HT-29 (cell line): ENCODE results near the gene TCEA2. TPM values are rescaled to one million over a fixed set of nuclear protein-coding genes. Genes with fewer than 3 reads are reported as not detected.
A peak's percentile ranks its signal among the peaks of the same experiment; 100 is the strongest.

Experiments used
- DNase-seq: peaks from one replicate; pipeline ENCODE4 v3.0.0-alpha.2; 2015; ENCODE audit warnings: low spot score
- total RNA-seq: library from RNA; depleted of rRNA; stranded (reverse); fragments of >200 nt; shearing (Covaris generic); gene quantifications from 2 replicates; pipeline ENCODE4 v1.2.3, GENCODE V29; 2014

Gene TCEA2
- total RNA-seq, 1 experiment from 2014 or later: 1.2 TPM

DNA sequence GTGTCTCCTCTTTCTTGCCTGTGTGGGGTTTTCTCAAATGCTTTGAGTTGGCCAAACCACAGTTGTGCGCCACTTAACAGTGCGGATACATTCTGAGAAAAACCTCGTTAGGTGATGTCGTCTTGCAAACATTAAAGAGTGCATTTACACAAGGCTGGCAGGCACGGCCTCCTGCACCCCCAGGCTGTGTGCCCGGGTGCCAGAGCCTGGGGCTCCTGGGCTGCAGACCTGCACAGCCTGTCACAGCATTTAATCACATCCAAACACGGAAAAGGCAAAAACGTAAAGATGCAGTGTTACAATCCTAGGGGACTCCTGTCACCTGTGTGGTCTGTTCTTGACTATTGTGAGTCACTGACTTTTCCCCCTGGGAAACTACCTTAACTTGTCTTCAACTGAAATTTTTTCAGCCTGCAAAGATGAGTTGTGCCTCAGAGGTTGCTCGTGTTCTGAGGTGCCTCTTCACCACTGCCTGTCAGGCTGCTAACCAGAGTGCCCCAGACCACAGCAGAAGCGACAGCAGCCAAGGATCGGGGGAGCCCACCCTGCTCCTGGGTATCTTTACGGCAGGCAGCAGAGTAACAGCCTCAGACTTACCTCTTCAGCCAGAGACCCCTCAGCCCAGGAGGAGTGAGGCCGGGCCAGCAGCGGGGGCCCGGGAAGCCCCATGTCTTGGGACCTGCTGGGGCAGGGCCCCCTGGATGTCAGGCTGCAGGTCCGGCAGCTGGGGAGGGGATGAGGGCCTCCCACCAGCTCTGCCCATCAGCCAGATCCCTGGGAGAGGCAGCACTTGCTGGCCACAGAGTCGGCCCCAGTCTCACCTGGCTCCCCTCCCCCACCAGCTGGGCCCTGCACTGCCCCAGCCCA, 27.7 kb upstream of the TCEA2 start:
- no peak for DNase-seq

DNA sequence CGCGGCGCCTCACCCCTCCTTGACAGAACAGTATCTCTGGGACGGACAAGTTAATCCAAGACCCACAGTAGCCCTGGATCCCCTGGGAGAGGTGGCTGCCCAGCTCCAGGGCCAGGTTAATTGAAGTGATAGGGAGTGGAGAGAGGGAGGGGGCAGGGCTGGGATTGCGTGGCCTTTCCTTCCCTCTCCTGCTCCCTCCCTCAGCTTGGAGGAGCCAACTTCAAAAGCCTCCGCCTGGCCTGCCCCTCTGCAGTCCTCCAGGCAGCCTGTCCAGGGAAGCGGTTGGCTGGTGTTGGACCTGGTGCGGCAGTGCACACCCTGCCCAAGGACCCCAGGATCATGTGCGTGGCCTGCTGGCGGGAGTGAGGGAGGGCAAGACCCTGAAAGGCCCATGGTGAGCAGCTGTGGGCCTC, 27.1 kb upstream of the TCEA2 start, which contains the start of gene C20orf204:
Gene C20orf204, plus strand, starts transcription at position 250 of the 413 bp plus-strand sequence. Its CDS starts 142 bp downstream, at position 392.
- DNase-seq: no peak

DNA sequence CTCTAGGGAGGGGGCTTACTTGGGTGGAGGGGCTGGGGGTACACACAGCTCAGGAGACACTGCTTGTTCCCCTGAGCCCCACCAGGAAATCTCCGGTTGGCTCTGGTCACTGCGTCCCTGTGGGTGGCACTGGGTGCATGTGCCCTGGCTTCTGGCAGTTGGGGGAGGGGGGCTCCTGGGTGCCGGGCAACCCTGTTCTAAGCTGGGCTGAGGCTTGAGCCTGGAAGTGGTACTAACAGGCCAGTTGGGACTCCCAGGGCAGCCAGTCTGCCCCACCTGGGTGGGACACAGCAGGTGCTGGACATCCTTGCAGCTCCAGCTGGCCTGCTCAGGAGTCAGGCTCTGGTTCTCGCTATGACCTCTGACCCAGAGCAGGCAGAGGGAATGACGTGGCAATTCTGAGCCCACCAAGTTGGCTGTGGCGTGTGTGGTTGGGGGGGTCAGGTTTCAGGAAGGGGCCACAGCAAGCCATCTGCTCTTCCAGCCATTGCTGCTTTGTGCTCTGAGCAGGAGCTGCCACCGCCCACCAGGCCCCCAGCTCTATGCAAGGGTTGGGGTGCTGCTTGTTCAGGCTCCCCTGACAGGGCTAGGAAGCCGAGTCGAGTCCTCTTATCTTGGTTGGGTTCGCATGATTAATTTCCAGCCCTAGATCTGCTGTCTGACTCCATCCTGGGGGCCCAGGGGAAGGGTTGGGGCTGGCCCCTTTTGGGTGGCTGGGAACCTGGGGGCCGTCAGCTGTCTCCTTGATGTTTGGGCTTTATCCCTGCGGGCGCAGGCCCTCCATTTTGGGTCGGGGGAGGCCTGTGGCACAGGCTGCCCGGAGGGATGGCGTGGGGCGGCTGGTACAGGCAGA, 26.4 kb upstream of the TCEA2 start:
- no peak for DNase-seq

GRCh38 chr20:64037199-64037497, 25.9 kb upstream of the TCEA2 start:
- DNase-seq: no peak

GRCh38 chr20:64037498-64038213, 25.3 kb upstream of the TCEA2 start:
- DNase-seq: peak; percentile 52

GRCh38 chr20:64038224-64038564, 24.8 kb upstream of the TCEA2 start:
- DNase-seq: no peak

GRCh38 chr20:64038565-64039292, 24.3 kb upstream of the TCEA2 start:
- peak; percentile 90 for DNase-seq

DNA sequence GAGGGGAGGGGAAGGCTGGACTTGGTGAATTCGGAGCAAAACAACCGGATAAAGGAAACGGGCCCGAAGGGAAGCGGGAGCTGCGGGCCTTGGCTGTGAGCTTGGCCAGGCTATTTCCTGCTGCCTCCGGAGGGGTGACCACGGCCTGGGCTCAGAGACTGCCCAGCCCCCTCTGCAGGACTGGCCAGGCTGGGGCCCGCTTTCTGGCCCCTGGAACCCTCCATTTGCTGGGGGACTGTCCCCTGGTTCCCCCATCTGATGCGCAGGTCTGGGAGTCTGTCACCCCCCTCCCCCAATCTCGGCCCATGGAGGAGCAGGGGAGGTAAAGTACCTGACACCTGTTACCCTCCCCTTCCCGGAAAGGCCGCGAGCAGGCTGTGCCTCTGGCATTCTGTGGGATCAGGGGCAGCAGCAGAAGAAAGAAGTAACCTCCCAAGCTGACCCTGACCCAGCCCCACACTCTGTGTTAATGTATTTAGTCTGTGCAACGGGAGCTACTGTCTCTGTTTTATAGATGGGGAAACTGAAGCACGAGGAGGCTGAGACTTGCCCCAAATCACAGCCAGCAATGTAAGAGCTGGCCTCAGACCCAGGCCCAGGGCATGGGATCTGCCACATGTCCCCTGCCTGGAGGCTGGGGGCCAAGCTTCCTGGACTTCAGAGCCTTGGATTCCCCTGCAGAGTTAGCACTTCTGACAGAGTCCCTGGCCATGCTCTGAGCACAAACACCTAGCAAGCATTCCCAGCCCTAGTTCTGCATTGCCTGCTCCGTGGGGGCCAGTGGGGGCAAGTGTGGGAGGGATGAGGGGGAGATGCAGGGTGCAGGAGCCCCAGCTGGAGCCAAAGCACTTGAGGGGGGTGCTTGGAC, 23.5 kb upstream of the TCEA2 start:
- no peak for DNase-seq

DNA sequence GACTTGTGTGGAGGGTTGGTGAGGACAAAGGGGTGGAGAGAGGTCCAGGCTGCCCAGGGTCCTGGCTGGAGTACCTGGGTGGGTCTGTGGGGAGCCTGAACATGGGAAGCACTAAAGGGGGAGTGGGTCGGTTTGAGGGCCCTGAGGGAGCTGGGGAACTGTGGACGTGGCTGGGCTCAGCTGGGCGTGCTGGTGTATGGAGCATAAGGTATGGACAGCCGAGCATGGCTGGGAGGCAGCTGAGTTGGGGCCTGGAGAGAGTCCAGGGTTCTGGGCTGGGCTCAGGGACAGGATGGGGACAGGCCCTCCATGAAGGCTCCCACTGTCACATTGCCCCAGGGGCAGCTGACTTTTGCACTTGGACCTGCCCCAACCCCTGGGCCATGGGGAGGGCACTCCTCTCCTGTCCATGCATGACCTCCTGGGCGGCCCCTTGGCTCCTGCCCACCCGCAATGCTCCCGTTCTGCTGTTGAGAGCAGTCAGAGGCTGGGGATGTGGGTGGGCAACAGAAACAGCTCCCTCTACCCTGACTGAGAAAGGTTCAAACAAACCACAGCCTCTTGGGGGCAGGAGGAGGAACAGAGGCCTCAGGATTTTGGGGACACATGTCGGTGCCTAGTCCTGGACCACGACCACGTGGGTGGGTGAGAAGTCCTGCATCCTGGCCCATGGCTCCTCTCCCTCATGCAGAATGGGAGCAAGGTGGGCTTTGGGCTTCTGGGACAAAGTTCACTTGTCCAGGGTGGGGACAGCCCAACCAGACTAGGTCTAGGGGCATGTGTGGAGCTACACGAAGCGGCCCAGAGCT, 22.6 kb upstream of the TCEA2 start:
- no peak for DNase-seq

- no peak for DNase-seq
Observed at GRCh38 chr20:64041040-64041780, 21.8 kb upstream of the TCEA2 start.

- DNase-seq: no peak
Observed at GRCh38 chr20:64041781-64042053, 21.3 kb upstream of the TCEA2 start.

GRCh38 chr20:64042054-64042781, 20.8 kb upstream of the TCEA2 start:
- DNase-seq: no peak

GRCh38 chr20:64043768-64044167, 19.2 kb upstream of the TCEA2 start:
- DNase-seq: no peak

DNA sequence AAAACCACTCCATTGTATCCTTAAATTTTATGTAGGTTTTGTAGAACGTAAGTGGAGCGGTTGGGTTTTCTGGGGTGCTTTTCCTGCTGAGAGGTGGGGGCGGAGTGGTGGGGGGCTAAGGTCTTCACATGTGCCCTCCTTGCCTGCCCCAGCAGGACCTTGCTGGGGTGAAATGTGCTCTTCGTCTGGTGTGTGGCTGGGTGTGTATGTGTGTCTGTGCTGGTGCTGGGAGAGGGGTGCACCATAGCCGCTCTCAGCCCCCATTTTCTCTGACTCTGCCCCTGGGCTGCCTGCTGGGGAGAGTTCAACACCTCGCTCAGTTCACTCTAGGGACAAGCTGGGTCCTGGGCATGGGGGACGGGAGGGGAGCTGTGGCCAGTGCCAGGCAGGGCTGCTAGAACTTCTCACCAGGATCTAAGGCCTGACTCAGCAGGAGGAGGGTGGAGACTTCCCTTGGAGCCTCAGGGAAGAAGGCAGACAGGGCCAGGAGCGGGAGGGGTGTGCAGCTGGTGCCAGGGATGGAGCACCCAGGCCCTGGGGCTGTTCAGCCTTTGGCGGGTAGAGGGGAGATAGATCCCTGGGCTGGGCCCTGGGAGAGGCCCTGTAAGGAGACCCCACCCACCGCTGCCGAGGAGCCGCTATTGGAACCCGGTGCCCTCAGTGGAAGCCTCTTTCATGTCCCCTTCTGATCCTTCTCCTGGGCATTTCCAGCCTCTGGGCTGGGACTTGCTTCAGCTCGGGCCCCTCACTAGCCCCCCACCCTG, 18.3 kb upstream of the TCEA2 start:
- no peak for DNase-seq

GRCh38 chr20:64045346-64046011, 17.5 kb upstream of the TCEA2 start:
- DNase-seq: no peak

- no peak for DNase-seq
Observed at GRCh38 chr20:64047046-64047389, 16.0 kb upstream of the TCEA2 start.

- DNase-seq: no peak
Observed at GRCh38 chr20:64047968-64048401, 15.0 kb upstream of the TCEA2 start.
